ENCODE data around the gene CPNE4.

CPNE4 gene

DNA sequence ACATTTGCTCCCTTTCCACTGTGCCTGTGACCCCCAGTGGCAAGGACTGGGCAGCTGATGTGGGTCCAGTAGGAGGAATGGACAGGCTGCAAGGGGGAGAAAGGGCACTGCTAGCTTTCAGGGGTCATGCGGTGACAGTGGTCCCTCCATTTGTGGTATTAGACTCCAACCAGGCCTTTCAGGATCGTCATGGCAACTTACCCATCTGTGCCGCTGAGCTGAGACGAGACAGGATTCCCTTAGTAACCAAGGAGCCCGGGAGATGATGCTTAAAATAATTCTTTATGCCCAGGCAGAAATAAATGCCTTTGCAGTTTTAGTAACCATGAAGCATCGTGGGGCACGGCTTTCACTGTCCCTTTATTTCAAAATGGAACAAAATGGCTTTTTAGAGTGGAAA, 516.1 kb downstream of the CPNE4 start:
- DNase-seq (ENCODE audit: low spot score) = no peak
- TF ChIP-seq, protein P1, sequence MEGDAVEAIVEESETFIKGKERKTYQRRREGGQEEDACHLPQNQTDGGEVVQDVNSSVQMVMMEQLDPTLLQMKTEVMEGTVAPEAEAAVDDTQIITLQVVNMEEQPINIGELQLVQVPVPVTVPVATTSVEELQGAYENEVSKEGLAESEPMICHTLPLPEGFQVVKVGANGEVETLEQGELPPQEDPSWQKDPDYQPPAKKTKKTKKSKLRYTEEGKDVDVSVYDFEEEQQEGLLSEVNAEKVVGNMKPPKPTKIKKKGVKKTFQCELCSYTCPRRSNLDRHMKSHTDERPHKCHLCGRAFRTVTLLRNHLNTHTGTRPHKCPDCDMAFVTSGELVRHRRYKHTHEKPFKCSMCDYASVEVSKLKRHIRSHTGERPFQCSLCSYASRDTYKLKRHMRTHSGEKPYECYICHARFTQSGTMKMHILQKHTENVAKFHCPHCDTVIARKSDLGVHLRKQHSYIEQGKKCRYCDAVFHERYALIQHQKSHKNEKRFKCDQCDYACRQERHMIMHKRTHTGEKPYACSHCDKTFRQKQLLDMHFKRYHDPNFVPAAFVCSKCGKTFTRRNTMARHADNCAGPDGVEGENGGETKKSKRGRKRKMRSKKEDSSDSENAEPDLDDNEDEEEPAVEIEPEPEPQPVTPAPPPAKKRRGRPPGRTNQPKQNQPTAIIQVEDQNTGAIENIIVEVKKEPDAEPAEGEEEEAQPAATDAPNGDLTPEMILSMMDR (IDR thresholded peaks at IDR 0.05; ENCODE audit: borderline replicate concordance, control extremely low read depth, extremely low read depth, insufficient read depth, missing control alignments) = no peak
- in situ Hi-C loops (cut with MboI; ENCODE audit: low sequenced_read_pairs, unreplicated experiment) = no loop called here

DNA sequence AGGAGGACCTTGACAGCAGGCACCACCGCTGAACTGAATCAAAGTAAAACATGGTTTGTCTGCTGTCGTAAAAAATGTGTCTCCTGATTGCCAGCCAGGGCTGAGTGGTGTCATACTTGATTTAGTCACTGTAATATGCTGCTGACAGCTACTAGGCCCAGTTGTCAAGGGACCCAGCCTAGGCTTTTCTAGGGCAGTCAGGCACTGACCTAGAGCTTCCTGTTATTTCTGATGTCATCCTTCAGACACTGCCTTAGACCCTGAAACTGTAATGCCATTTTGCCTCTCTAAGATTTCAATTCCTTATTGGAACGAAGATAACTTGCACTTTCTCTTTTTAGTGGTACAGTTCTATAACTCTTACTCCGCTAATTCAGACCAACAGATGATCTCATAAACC, 529.4 kb downstream of the CPNE4 start:
- in situ Hi-C loops (cut with MboI; ENCODE audit: low sequenced_read_pairs, unreplicated experiment) = no loop called here
- TF ChIP-seq, protein P1 (IDR thresholded peaks at IDR 0.05; ENCODE audit: borderline replicate concordance, control extremely low read depth, extremely low read depth, insufficient read depth, missing control alignments) = no peak
- no peak for DNase-seq (ENCODE audit: low spot score)

DNA sequence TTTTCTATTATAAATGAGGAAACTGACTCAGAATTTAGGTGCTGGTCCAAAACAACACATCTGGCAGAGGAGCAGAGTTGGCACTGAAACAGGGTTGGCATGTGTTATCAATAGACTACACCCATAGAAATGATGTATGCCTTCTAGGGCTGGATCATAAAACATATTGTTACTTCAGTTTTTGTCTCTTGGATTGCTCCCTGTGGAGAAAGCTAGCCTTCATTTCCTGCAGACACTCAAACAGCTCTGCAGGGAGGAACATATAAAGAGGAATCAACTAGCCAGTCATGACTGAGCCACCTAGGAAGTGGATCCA, 531.5 kb downstream of the CPNE4 start:
- in situ Hi-C loops (cut with MboI; ENCODE audit: low sequenced_read_pairs, unreplicated experiment) = no loop called here
- DNase-seq (ENCODE audit: low spot score) = no peak
- TF ChIP-seq, protein P1 (IDR thresholded peaks at IDR 0.05; ENCODE audit: borderline replicate concordance, control extremely low read depth, extremely low read depth, insufficient read depth, missing control alignments) = no peak

DNA sequence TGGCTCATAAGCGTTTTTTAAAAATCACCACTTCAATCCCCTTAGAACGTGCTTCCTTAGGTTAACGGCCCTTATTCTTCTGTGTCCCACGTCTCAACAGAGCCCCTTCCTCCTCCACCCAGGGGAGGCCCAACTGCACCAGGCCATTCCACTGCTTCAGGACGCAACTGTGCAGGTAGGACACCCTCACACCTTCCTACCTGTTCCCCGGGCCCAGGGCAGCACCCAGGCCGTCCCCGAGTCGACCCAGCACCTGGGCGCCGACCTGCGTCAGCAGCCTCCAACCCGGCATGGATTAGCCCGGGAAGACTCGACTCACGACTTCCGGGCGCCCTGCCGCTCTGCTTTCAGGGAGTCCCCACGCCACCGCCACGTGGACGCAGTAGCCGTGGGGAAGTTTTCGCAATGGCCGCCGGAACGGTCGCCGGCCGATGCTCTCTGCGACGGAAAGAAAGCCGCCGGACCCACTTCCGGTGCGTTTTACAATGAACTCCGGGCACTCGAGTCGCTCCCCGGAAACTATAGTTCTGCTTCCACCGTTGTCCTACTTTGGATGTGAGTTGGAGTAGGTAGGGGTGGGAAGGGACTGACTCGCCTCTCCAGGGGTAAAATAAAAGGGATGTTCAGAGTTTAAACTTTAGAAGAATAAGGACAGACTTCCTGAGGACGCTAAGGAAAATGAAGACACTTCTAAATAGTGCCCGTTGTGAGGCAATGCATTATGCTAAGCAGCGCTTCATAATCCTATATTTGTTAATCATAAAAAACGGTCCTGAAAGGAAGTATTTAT, 532.1 kb downstream of the CPNE4 start, which contains the start of gene MRPL3:
MRPL3 (minus strand) TSS at position 442 of the 790 bp plus-strand sequence; CDS start at position 292, 150 bp downstream.
- TF ChIP-seq, protein P1 (IDR thresholded peaks at IDR 0.05; ENCODE audit: borderline replicate concordance, control extremely low read depth, extremely low read depth, insufficient read depth, missing control alignments) = no peak
- peak; percentile 85 for DNase-seq (ENCODE audit: low spot score)
- in situ Hi-C loops (cut with MboI; ENCODE audit: low sequenced_read_pairs, unreplicated experiment) = no loop called here

DNA sequence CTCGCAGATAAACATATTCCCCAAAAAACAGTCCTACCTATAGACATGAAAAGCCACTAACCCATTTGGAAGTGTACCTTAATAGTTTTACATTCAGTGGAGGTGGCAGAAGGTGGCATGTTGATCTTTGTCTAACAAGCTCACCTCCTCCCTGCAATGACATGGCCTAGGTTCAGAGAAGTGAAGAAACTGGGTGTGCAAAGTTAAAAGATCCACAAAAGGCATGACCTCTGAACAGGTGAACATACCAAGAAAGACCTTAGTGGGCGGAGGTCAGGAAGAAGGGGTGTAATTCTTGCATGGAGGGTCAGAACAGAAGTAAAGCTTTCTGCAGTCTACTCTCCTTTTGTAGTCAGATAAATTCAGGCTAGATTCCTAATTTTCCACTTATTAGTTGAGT, 532.9 kb downstream of the CPNE4 start:
- TF ChIP-seq, protein P1 (IDR thresholded peaks at IDR 0.05; ENCODE audit: borderline replicate concordance, control extremely low read depth, extremely low read depth, insufficient read depth, missing control alignments) = no peak
- DNase-seq (ENCODE audit: low spot score) = peak; percentile 22
- in situ Hi-C loops (cut with MboI; ENCODE audit: low sequenced_read_pairs, unreplicated experiment) = no loop called here

DNA sequence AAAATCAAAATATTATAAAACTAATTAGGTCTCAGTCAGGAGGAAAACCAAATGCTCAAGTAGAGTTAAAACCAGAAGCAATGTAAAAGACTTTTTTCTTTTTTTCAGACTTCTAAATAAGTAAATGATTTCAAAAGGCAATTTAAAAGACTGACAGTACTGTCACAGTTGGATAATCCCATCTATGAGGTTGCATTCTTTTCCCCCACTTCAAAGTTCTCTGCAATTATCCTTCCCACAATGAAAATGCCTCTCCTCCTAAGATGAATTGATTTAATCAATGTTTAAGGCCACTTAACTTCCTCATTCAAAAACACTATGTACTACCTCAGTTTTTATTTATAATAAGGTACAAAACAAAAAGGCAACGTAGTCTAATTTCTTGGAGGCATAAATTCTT, 540.1 kb downstream of the CPNE4 start:
- no peak for DNase-seq (ENCODE audit: low spot score)
- in situ Hi-C loops (cut with MboI; ENCODE audit: low sequenced_read_pairs, unreplicated experiment) = no loop called here
- TF ChIP-seq, protein P1 (IDR thresholded peaks at IDR 0.05; ENCODE audit: borderline replicate concordance, control extremely low read depth, extremely low read depth, insufficient read depth, missing control alignments) = no peak

All from GM13976 (cell line).